Measurements from ENCODE around the gene CAPN13. TPM values are rescaled to one million over a fixed set of nuclear protein-coding genes. Genes with fewer than 3 reads are reported as not detected.

CAPN13 gene
- total and polyA plus RNA-seq, 10 of the 15 experiments (the other 5 are each of a cell fraction or from before 2014, with no cell fraction given) = 0.03 to 0.10 (median 0.06) TPM; not detected in 7

- SMC1A ChIA-PET (ENCODE audit: uncharacterized antibody, unreplicated experiment) = interaction anchor here (0.6 kb wide), 1 partner anchor 1563 kb away, joined by 3 read pairs; no protein-coding TSS in a partner anchor
- ATAC-seq (no peak), FAIRE-seq (no peak), DNase-seq (ENCODE audit: low read depth, low spot score) (no peak)
- intact Hi-C loops (cut with micrococcal nuclease; ENCODE audit: unreplicated experiment) (no loop called here), in situ Hi-C loops (cut with MboI) (no loop called here)
- Histone ChIP-seq H3K27ac (ENCODE audit: control insufficient read depth, insufficient read depth) (no peak overlapping the region), H3K36me3 (ENCODE audit: control insufficient read depth in 2 of 2, insufficient read depth in 2 of 2, low read length in 1 of 2) (no peaks in the 10 kb centered on the region), H3K27me3 (replicated peaks in 1 of 2; ENCODE audit: control insufficient read depth in 2 of 2, insufficient read depth in 2 of 2, low read length in 1 of 2) (peaks cover 0 to 1% of the 10 kb centered on the region in 2 experiments; a peak in 2 of 4 replicates), H3K79me2 (ENCODE audit: control insufficient read depth, insufficient read depth, low read length) (no peaks in the 10 kb centered on the region), H3K4me1 (ENCODE audit: control insufficient read depth, insufficient read depth, low read length) (no peaks in the 10 kb centered on the region), H3K9me3 (replicated peaks; ENCODE audit: control insufficient read depth, insufficient read depth, low read length) (no peaks in the 10 kb centered on the region), H4K20me1 (ENCODE audit: control insufficient read depth, insufficient read depth) (no peaks in the 10 kb centered on the region), H3K4me2 (ENCODE audit: control insufficient read depth, insufficient read depth) (no peak overlapping the region), H2AFZ (ENCODE audit: control insufficient read depth, low read depth, low read length) (no peak overlapping the region), H3K4me3 (no peak overlapping the region), H3K9ac (ENCODE audit: control insufficient read depth, insufficient read depth, low read length) (no peak overlapping the region)
- WGBS (ENCODE audit: insufficient coverage, insufficient replicate concordance, low lambda C conversion rate, missing lambda C conversion rate) = 24% methylated on average over 12 of the region's 12 CpGs
- POLR2A ChIA-PET = no interaction called here
- RAD21 ChIA-PET (ENCODE audit: unreplicated experiment) = no interaction called here
- BruUV-seq (replicated peaks) = no TSS peak
- CTCF ChIA-PET = interaction anchor here (0.6 kb wide), 1 partner anchor 83 kb away, joined by 3 read pairs; no protein-coding TSS in a partner anchor
- TF ChIP-seq SKIL (IDR thresholded peaks at IDR 0.05; ENCODE audit: low read depth, poor library complexity, severe bottlenecking) (no peak), PML (IDR thresholded peaks at IDR 0.05; ENCODE audit: low read length) (no peak), CBX5 (IDR thresholded peaks at IDR 0.05; ENCODE audit: low read depth) (no peak), POU2F2 (IDR thresholded peaks at IDR 0.05; ENCODE audit: borderline replicate concordance, low read depth, low read length) (no peak), E2F8 (IDR thresholded peaks at IDR 0.05; ENCODE audit: low read depth, partially characterized antibody) (no peak), GABPA (IDR thresholded peaks at IDR 0.05; ENCODE audit: low read depth) (no peak), NFYB (IDR thresholded peaks at IDR 0.05; ENCODE audit: insufficient read depth, low read depth, low read length) (no peak), SP1 (IDR thresholded peaks at IDR 0.05; ENCODE audit: low read depth, low read length) (no peak), TAF1 (IDR thresholded peaks at IDR 0.05; ENCODE audit: borderline replicate concordance, low read depth, low read length) (no peak), SMARCA5 (IDR thresholded peaks at IDR 0.05) (no peak), SREBF2 (IDR thresholded peaks at IDR 0.05; ENCODE audit: low read length) (no peak), WRNIP1 (IDR thresholded peaks at IDR 0.05; ENCODE audit: borderline replicate concordance, low read depth, low read length) (no peak), NR2F1 (conservative IDR thresholded peaks at IDR 0.05) (no peak), SMAD5 (IDR thresholded peaks at IDR 0.05; ENCODE audit: low read depth) (no peak), SPI1 (IDR thresholded peaks at IDR 0.05; ENCODE audit: borderline replicate concordance, insufficient read depth, low read depth, low read length) (no peak), PKNOX1 (IDR thresholded peaks at IDR 0.05) (no peak), TCF3 (IDR thresholded peaks at IDR 0.05; ENCODE audit: borderline replicate concordance, insufficient read depth, low read depth, low read length) (no peak), CBFB (IDR thresholded peaks at IDR 0.05; ENCODE audit: low read depth) (no peak)
These were observed 29.4 kb downstream of the CAPN13 start for GRCh38 chr2:30777661-30778505.

Data from GM12878 (cell line).